SK-N-SH (cell line): Measurements from ENCODE around the gene HOXB6. TPM values are rescaled to one million over a fixed set of nuclear protein-coding genes. Genes with fewer than 3 reads are reported as not detected.

Source experiments
- CTCF ChIA-PET: fragments of 300-600, 350-600 bp; formaldehyde crosslinking; extraction: SDS; loops from one replicate; lab custom pipeline; 2021; lab: Yijun Ruan, JAX
- POLR2A ChIA-PET: fragments of 350-600 bp; sonication (Branson Sonifier 250); formaldehyde crosslinking; extraction: SDS; loops from one replicate; lab custom pipeline; 2020; ENCODE audit warnings: antibody characterized with exemption, inconsistent platforms; lab: Yijun Ruan, JAX
- DNase-seq: peaks from one replicate; pipeline ENCODE4 v3.0.0; 2012
- H2AFZ ChIP-seq: fragments of 200-600 bp; sonication (generic); 2 replicates; pipeline ENCODE4 v1.8.1; 2016; ENCODE audit warnings: antibody characterized with exemption, mild to moderate bottlenecking, low read depth
- H3F3A ChIP-seq: fragments of 200-600 bp; sonication (generic); replicated peaks from 2 replicates; pipeline ENCODE3; 2016; ENCODE audit warnings: antibody characterized with exemption, mild to moderate bottlenecking; ENCODE audit not compliant: insufficient read depth
- H3K27ac ChIP-seq, 2 experiments: fragments of 200-500 bp in 1 of 2; fragments of 200-600 bp in 1 of 2; sonication (Bioruptor generic) in 1 of 2; sonication (generic), shearing (Covaris generic) in 1 of 2; 2 replicates each; pipeline versions ENCODE4 v1.5.1 to v1.6.1; 2014 to 2016; ENCODE audit warnings: low read depth in 2 of 2, inconsistent platforms in 1 of 2, low read length in 1 of 2, mild to moderate bottlenecking in 1 of 2, mixed read lengths in 1 of 2
- H3K27me3 ChIP-seq: fragments of 200-600 bp; sonication (generic), shearing (Covaris generic); 2 replicates; pipeline ENCODE4 v1.6.1; 2016; ENCODE audit warnings: mixed run types; ENCODE audit not compliant: insufficient read depth
- H3K36me3 ChIP-seq, 2 experiments: fragments of 200-500 bp in 1 of 2; fragments of 200-600 bp in 1 of 2; sonication (Bioruptor generic) in 1 of 2; sonication (generic) in 1 of 2; replicated peaks in 1 of 2; 2 replicates each; pipeline versions ENCODE3 to v1.5.1; 2014 to 2016; ENCODE audit warnings: low read length in 1 of 2, mild to moderate bottlenecking in 1 of 2; ENCODE audit not compliant: insufficient read depth in 2 of 2, control insufficient read depth in 1 of 2
- H3K4me1 ChIP-seq, 2 experiments: fragments of 200-500 bp in 1 of 2; fragments of 200-600 bp in 1 of 2; sonication (Bioruptor generic) in 1 of 2; sonication (generic), shearing (Covaris generic) in 1 of 2; 2 replicates each; pipeline versions ENCODE4 v1.5.1 to v1.6.1; 2014 to 2016; ENCODE audit warnings: low read depth in 1 of 2, low read length in 1 of 2, mixed run types in 1 of 2; ENCODE audit not compliant: insufficient read depth in 2 of 2, control insufficient read depth in 1 of 2
- H3K4me2 ChIP-seq: fragments of 200-600 bp; sonication (generic), shearing (Covaris generic); 2 replicates; pipeline ENCODE4 v1.6.1; 2017; ENCODE audit warnings: mixed run types
- H3K4me3 ChIP-seq, 2 experiments: fragments of 200-500 bp in 1 of 2; fragments of 200-600 bp in 1 of 2; sonication (Bioruptor generic) in 1 of 2; sonication (generic), shearing (Covaris generic) in 1 of 2; 2 replicates each; pipeline versions ENCODE4 v1.5.1 to v1.8.1; 2014 to 2016; ENCODE audit warnings: low read depth in 2 of 2, inconsistent platforms in 1 of 2, low read length in 1 of 2, mild to moderate bottlenecking in 1 of 2, mixed read lengths in 1 of 2, moderate library complexity in 1 of 2
- H3K79me2 ChIP-seq: fragments of 200-600 bp; sonication (generic); 2 replicates; pipeline ENCODE4 v1.8.1; 2017; ENCODE audit warnings: mild to moderate bottlenecking; ENCODE audit not compliant: insufficient read depth
- H3K9ac ChIP-seq: fragments of 200-600 bp; sonication (generic); 2 replicates; pipeline ENCODE4 v1.6.1; 2017; ENCODE audit warnings: mixed run types
- H3K9me2 ChIP-seq: fragments of 200-600 bp; sonication (generic); 2 replicates; pipeline ENCODE4 v1.6.1; 2017; ENCODE audit warnings: mixed run types
- H3K9me3 ChIP-seq: fragments of 200-600 bp; sonication (generic); 2 replicates; pipeline ENCODE4 v1.6.1; 2017; ENCODE audit warnings: mixed run types, mild to moderate bottlenecking, moderate library complexity
- H4K20me1 ChIP-seq: fragments of 200-600 bp; sonication (generic); 2 replicates; pipeline ENCODE4 v1.6.1; 2017; ENCODE audit warnings: mild to moderate bottlenecking, mixed run types; ENCODE audit not compliant: insufficient read depth
- CTCF ChIP-seq: fragments of 200-600 bp; sonication (generic); IDR thresholded peaks from 2 replicates; pipeline ENCODE4 v1.6.1; 2017; ENCODE audit warnings: antibody characterized with exemption, mild to moderate bottlenecking, moderate library complexity
- ELF1 ChIP-seq: IDR thresholded peaks from 2 replicates; pipeline ENCODE4 v1.4.0; 2012
- EZH2phosphoT487 ChIP-seq: fragments of 200-600 bp; sonication (generic); IDR thresholded peaks from 2 replicates; pipeline ENCODE4 v1.6.1; 2017; ENCODE audit warnings: low read depth, mixed run types, mild to moderate bottlenecking, antibody characterized with exemption, moderate library complexity, borderline replicate concordance
- NFIC ChIP-seq: IDR thresholded peaks from 2 replicates; pipeline ENCODE4 v1.4.0; 2012; ENCODE audit warnings: borderline replicate concordance
- WGBS: methylation state at CpG from one replicate; pipeline ENCODE4 v1.1.6; 2017; ENCODE audit warnings: low lambda C conversion rate; 5-methylcytosine and 5-hydroxymethylcytosine counted together
- polyA plus RNA-seq, 3 experiments: library from polyadenylated mRNA; depleted of rRNA; stranded (reverse); fragments of >200 nt; gene quantifications; 2 replicates each; pipeline ENCODE4 v1.2.3, GENCODE V29; 2012
- TF ChIP-seq, protein P1 (sequence below): IDR thresholded peaks from 2 replicates; pipeline ENCODE4 v1.4.0; 2012; ENCODE audit warnings: low read depth, borderline replicate concordance

Gene HOXB6
- polyA plus RNA-seq, 1 of the 3 experiments (the other 2 are of a cell fraction), result not detected

DNA sequence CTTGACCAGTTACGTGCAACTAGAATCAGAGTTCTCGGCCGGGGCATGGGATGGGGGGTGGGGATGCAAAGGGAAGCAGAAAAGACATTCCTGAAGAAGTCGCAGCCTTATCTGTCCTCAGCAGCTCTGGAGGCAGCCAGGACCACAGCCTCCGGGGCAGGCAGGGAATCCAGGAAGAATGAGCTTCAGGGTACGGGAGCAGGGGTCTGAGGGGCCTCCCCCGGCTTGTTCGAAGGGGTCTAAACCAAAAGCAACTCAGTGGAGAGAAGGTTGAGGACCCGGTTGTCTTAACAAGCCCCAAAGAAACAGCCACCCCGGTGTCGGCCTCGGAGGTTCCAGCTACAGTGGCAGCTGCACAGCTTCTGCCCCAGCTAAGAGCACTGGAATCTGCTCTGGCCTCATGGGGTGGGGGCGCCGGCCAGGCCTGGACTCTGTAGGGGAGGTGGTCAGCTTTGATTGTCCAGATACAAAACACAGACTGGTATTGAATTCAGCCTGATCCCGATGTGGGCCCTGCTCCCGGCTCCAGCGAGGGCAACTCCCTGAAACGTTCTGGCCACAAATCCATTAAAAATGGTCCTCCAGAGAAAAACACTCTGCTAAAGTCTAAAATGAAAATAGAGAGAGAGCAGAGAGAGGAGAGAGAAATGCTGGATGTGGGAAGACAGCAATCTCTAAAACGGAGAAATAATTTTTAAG, 34.3 kb downstream of the HOXB6 start:
- Histone ChIP-seq H3K9ac (no peak overlapping the region), H3K4me3 (no peak overlapping the region), H3K9me3 (no peaks in the 10 kb centered on the region), H3F3A (no peaks in the 10 kb centered on the region), H2AFZ (no peak overlapping the region), H3K4me2 (no peak overlapping the region), H4K20me1 (0 out of 2 replicates have a peak, but pooled peaks cover 6% of the 10 kb centered on the region), H3K27me3 (peaks cover 99% of the 10 kb centered on the region), H3K27ac (no peak overlapping the region), H3K9me2 (no peaks in the 10 kb centered on the region), H3K4me1 (no peaks in the 10 kb centered on the region), H3K36me3 (no peaks in the 10 kb centered on the region), H3K79me2 (no peaks in the 10 kb centered on the region)
- POLR2A ChIA-PET, result no interaction called here
- CTCF ChIA-PET, result interaction anchor here (0.7 to 1.5 kb wide), 6 partner anchors 13 to 262 kb away, joined by 3 to 4 read pairs (median 3); no protein-coding TSS in a partner anchor
- WGBS, result 17% methylated on average over 16 of the region's 19 CpGs
- DNase-seq, result no peak
- TF ChIP-seq EZH2phosphoT487, result peak; percentile 82
- TF ChIP-seq NFIC, result no peak

DNA sequence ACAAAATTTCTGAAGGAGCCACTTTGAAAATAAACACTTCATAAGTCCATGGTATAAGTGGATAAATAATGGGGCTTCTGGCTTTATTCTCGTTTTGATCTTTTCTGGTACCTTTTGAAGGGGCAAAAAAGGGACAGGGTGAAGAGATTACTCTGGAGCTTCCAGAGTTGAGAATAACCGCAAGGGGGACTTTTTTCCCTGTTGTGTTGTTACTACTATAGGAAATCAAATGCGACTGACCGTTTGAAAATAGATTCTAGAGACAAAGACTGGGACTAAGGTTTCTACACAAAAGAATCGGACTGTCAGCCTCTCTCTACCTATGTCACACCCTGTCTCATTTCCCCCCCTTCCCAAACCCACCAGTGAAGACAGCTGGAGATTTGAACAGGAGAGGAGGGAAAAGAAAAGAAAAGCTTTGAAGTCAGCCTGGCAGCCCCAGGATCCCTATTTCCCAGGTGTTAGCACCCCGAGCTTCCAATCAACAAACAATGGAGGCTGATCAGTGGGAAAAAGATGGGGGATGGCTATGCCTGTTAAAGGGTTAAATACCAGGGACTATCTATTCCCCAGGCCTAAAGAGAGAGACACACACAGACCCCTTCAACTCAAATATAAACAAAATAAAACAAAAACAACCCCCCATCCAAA, 35.0 kb downstream of the HOXB6 start:
- TF ChIP-seq ELF1 (no peak), CTCF (peak; percentile 15; the same call in 1 of the 2 replicates)
- POLR2A ChIA-PET, result no interaction called here
- CTCF ChIA-PET, result interaction anchor here (0.7 to 1.5 kb wide), 6 partner anchors 12 to 262 kb away, joined by 3 to 4 read pairs (median 3); no protein-coding TSS in a partner anchor
- no peaks in the 10 kb centered on the region for H3K9me2 ChIP-seq
- 0 out of 2 replicates have a peak, but pooled peaks cover 6% of the 10 kb centered on the region for H4K20me1 ChIP-seq
- peaks cover 99% of the 10 kb centered on the region for H3K27me3 ChIP-seq
- no peak overlapping the region for H3K4me2 ChIP-seq
- no peaks in the 10 kb centered on the region for H3K79me2 ChIP-seq
- H3F3A ChIP-seq, result no peaks in the 10 kb centered on the region
- H3K4me3 ChIP-seq, result no peak overlapping the region
- H3K9me3 ChIP-seq, result no peaks in the 10 kb centered on the region
- no peak for DNase-seq
- no peak overlapping the region for H2AFZ ChIP-seq
- H3K36me3 ChIP-seq, result no peaks in the 10 kb centered on the region
- no peaks in the 10 kb centered on the region for H3K4me1 ChIP-seq
- H3K9ac ChIP-seq, result no peak overlapping the region
- no peak overlapping the region for H3K27ac ChIP-seq
- 14% methylated on average over 6 of the region's 6 CpGs for WGBS

DNA sequence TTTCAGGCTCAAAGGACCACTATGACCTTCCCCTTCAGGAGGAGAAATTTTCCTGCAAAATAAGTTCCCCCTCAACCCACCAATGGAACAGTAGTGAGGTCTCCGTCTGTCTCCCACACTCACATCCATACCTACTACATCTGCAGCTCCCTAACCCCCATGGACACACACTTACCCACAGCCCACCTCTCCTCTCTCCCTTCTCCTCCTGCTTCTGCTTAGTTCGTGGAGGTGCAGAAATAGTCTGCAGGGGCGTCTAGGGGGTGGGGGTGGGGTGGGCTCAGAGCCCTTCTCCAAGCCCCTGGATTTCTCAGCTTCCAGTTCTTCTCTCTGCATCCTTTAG, 35.6 kb downstream of the HOXB6 start:
- Histone ChIP-seq H3K9ac (no peak overlapping the region), H3K36me3 (no peaks in the 10 kb centered on the region), H3K9me2 (no peaks in the 10 kb centered on the region), H3F3A (no peaks in the 10 kb centered on the region), H3K27ac (no peak overlapping the region), H2AFZ (no peak overlapping the region), H3K27me3 (peaks cover 98% of the 10 kb centered on the region), H3K79me2 (no peaks in the 10 kb centered on the region)
- ChIA-PET POLR2A (no interaction called here), CTCF (interaction anchor here (0.8 to 1.5 kb wide), 4 partner anchors 12 to 219 kb away, joined by 3 to 4 read pairs (median 3); no protein-coding TSS in a partner anchor)
- WGBS, result 10% methylated on average over 3 of the region's 3 CpGs
- DNase-seq, result no peak
- TF ChIP-seq, protein P1, sequence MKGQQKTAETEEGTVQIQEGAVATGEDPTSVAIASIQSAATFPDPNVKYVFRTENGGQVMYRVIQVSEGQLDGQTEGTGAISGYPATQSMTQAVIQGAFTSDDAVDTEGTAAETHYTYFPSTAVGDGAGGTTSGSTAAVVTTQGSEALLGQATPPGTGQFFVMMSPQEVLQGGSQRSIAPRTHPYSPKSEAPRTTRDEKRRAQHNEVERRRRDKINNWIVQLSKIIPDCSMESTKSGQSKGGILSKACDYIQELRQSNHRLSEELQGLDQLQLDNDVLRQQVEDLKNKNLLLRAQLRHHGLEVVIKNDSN, result no peak
- TF ChIP-seq, all 33 proteins: peak for 0
- Histone ChIP-seq H3K9me3 (no peaks in the 10 kb centered on the region), H4K20me1 (0 out of 2 replicates have a peak, but pooled peaks cover 6% of the 10 kb centered on the region), H3K4me1 (no peaks in the 10 kb centered on the region), H3K4me3 (no peak overlapping the region), H3K4me2 (no peak overlapping the region)
